ENCODE measurements around the gene MAP3K19. TPM values are rescaled to one million over a fixed set of nuclear protein-coding genes. Genes with fewer than 3 reads are reported as not detected.
A peak's percentile ranks its signal among the peaks of the same experiment; 100 is the strongest.

Gene MAP3K19
- total RNA-seq, 1 experiment from 2014 or later, result not detected

GRCh38 chr2:134917888-134918525, 129.2 kb downstream of the MAP3K19 start:
- DNase-seq (ENCODE audit: low spot score) (no peak), ATAC-seq (peak; percentile 60)
- peak overlapping the region; percentile 99 for H3K4me3 Mint-ChIP-seq
- H3K36me3 Mint-ChIP-seq, result peaks cover 16% of the 10 kb centered on the region
- H3K4me1 Mint-ChIP-seq, result peaks cover 29% of the 10 kb centered on the region
- POLR2A ChIA-PET, result interaction anchor here (1.0 kb wide), 1 partner anchor 211 kb away, joined by 3 read pairs; no protein-coding TSS in a partner anchor
- CTCF ChIA-PET, result interaction anchor here (0.9 to 1.7 kb wide), 3 partner anchors 20 to 467 kb away, joined by 3 to 9 read pairs (median 3); no protein-coding TSS in a partner anchor
- TF ChIP-seq SMAD3 (CRISPR knock-in tag; IDR thresholded peaks at IDR 0.05; ENCODE audit: borderline replicate concordance) (no peak), MYBL2 (CRISPR knock-in tag; IDR thresholded peaks at IDR 0.05) (0 out of 2 replicates have a peak, but pooled peaks have one; percentile 27), ARID4B (CRISPR knock-in tag; IDR thresholded peaks at IDR 0.05; ENCODE audit: borderline replicate concordance) (0 out of 2 replicates have a peak, but pooled peaks have one; percentile 59), ZNF232 (CRISPR knock-in tag; IDR thresholded peaks at IDR 0.05) (0 out of 2 replicates have a peak, but pooled peaks have one; percentile 31), NFYB (CRISPR knock-in tag; conservative IDR thresholded peaks at IDR 0.05; ENCODE audit: low read depth) (no peak), ZNF121 (CRISPR knock-in tag; IDR thresholded peaks at IDR 0.05) (0 out of 2 replicates have a peak, but pooled peaks have one; percentile 4), OVOL2 (CRISPR knock-in tag; IDR thresholded peaks at IDR 0.05; ENCODE audit: borderline replicate concordance) (peak; percentile 37; the same call in 1 of the 2 replicates)
- TF ChIP-seq, protein P1, sequence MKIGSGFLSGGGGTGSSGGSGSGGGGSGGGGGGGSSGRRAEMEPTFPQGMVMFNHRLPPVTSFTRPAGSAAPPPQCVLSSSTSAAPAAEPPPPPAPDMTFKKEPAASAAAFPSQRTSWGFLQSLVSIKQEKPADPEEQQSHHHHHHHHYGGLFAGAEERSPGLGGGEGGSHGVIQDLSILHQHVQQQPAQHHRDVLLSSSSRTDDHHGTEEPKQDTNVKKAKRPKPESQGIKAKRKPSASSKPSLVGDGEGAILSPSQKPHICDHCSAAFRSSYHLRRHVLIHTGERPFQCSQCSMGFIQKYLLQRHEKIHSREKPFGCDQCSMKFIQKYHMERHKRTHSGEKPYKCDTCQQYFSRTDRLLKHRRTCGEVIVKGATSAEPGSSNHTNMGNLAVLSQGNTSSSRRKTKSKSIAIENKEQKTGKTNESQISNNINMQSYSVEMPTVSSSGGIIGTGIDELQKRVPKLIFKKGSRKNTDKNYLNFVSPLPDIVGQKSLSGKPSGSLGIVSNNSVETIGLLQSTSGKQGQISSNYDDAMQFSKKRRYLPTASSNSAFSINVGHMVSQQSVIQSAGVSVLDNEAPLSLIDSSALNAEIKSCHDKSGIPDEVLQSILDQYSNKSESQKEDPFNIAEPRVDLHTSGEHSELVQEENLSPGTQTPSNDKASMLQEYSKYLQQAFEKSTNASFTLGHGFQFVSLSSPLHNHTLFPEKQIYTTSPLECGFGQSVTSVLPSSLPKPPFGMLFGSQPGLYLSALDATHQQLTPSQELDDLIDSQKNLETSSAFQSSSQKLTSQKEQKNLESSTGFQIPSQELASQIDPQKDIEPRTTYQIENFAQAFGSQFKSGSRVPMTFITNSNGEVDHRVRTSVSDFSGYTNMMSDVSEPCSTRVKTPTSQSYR (CRISPR knock-in tag; IDR thresholded peaks at IDR 0.05), result no peak
- TF ChIP-seq, protein P2, sequence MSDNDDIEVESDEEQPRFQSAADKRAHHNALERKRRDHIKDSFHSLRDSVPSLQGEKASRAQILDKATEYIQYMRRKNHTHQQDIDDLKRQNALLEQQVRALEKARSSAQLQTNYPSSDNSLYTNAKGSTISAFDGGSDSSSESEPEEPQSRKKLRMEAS (CRISPR knock-in tag; IDR thresholded peaks at IDR 0.05), result peak; percentile 12; the same call in 1 of the 2 replicates
- H3K27ac Mint-ChIP-seq, result peak overlapping the region; percentile 100
- H3K27me3 Mint-ChIP-seq (ENCODE audit: low read depth), result no peaks in the 10 kb centered on the region
- peaks cover 18% of the 10 kb centered on the region for H3K9me3 Mint-ChIP-seq

GRCh38 chr2:134917360-134917865, 129.8 kb downstream of the MAP3K19 start:
- no peak for TF ChIP-seq EMX1 (CRISPR knock-in tag; IDR thresholded peaks at IDR 0.05)
- no peak for TF ChIP-seq HMGA2 (CRISPR knock-in tag; IDR thresholded peaks at IDR 0.05)
- TF ChIP-seq, protein P3, sequence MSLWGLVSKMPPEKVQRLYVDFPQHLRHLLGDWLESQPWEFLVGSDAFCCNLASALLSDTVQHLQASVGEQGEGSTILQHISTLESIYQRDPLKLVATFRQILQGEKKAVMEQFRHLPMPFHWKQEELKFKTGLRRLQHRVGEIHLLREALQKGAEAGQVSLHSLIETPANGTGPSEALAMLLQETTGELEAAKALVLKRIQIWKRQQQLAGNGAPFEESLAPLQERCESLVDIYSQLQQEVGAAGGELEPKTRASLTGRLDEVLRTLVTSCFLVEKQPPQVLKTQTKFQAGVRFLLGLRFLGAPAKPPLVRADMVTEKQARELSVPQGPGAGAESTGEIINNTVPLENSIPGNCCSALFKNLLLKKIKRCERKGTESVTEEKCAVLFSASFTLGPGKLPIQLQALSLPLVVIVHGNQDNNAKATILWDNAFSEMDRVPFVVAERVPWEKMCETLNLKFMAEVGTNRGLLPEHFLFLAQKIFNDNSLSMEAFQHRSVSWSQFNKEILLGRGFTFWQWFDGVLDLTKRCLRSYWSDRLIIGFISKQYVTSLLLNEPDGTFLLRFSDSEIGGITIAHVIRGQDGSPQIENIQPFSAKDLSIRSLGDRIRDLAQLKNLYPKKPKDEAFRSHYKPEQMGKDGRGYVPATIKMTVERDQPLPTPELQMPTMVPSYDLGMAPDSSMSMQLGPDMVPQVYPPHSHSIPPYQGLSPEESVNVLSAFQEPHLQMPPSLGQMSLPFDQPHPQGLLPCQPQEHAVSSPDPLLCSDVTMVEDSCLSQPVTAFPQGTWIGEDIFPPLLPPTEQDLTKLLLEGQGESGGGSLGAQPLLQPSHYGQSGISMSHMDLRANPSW (CRISPR knock-in tag; conservative IDR thresholded peaks at IDR 0.05; ENCODE audit: low read depth), result no peak
- TF ChIP-seq ZNF219 (CRISPR knock-in tag; IDR thresholded peaks at IDR 0.05; ENCODE audit: borderline replicate concordance), result no peak
- Mint-ChIP-seq H3K4me3 (peak overlapping the region; percentile 99), H3K4me1 (peaks cover 24% of the 10 kb centered on the region), H3K27ac (peak overlapping the region; percentile 100), H3K9me3 (peaks cover 18% of the 10 kb centered on the region), H3K36me3 (peaks cover 16% of the 10 kb centered on the region), H3K27me3 (ENCODE audit: low read depth) (no peaks in the 10 kb centered on the region)
- no peak for ATAC-seq
- no peak for DNase-seq (ENCODE audit: low spot score)
- POLR2A ChIA-PET, result no interaction called here
- CTCF ChIA-PET, result interaction anchor here (0.9 to 1.7 kb wide), 2 partner anchors 19 to 467 kb away, joined by 3 to 9 read pairs; no protein-coding TSS in a partner anchor

Other genes with a start within 250 kb of the MAP3K19 start
- not detected in 3 replicates for gene ACMSD, start 208.8 kb downstream of the MAP3K19 start, total RNA-seq (2021)
- 38.1 to 42.3 TPM (median 39.2 TPM) in 3 replicates for gene CCNT2, start 128.6 kb downstream of the MAP3K19 start, total RNA-seq (2021)
- 25.3 to 28.6 TPM (median 27.6 TPM) in 3 replicates for gene RAB3GAP1, start 4.8 kb upstream of the MAP3K19 start, total RNA-seq (2021)

All from WTC11 (cell line).